ENCODE measurements around the gene PITPNM3. TPM values are rescaled to one million over a fixed set of nuclear protein-coding genes. Genes with fewer than 3 reads are reported as not detected.

The PITPNM3 gene
- total RNA-seq, 1 experiment from 2014 or later: 4.2 TPM

GRCh38 chr17:6435968-6436367 lies 120.4 kb downstream of the PITPNM3 start:
- H3K4me2 ChIP-seq (ENCODE audit: low read length): peak overlapping the region; percentile 10; the same call in 1 of the 2 replicates
- POLR2A ChIA-PET: interaction anchor here (0.7 kb wide), 1 partner anchor 846 kb away, joined by 3 read pairs; no protein-coding TSS in a partner anchor
- no peaks in the 10 kb centered on the region for H4K20me1 ChIP-seq (ENCODE audit: insufficient read depth)
- no peak overlapping the region for H3K9ac ChIP-seq (ENCODE audit: low read length)
- CTCF ChIA-PET: interaction anchor here (0.6 to 1.6 kb wide), 15 partner anchors 8 to 1237 kb away, joined by 3 to 11 read pairs (median 3); partner anchors contain the start of genes NLRP1 and PIMREG
- RAD21 ChIA-PET (ENCODE audit: low non-redundant PET in 1 of 2, low total read pairs in 2 of 2, uncharacterized antibody in 2 of 2, unreplicated experiment in 2 of 2): interaction anchor here (0.5 to 1.0 kb wide), 8 partner anchors 8 to 615 kb away, joined by 3 to 7 read pairs (median 4); partner anchors contain the start of gene PIMREG (in 1 of the 2)
- no peaks in the 10 kb centered on the region for H3K27me3 ChIP-seq (ENCODE audit: insufficient read depth, low read length)
- H3K9me3 ChIP-seq (ENCODE audit: control insufficient read depth in 1 of 2, insufficient read depth in 1 of 2, low read depth in 1 of 2, low read length in 2 of 2): no peaks in the 10 kb centered on the region; a peak in 2 of 4 replicates
- ATAC-seq (peak; percentile 97), DNase-seq (ENCODE audit: low read depth, low spot score) (peak; percentile 46)
- no peak overlapping the region for H3K27ac ChIP-seq (ENCODE audit: low read depth, low read length)
- H2AFZ ChIP-seq (ENCODE audit: low read depth, low read length, poor library complexity, severe bottlenecking): no peak overlapping the region
- H3K4me3 ChIP-seq (replicated peaks in 1 of 2; ENCODE audit: low read depth in 1 of 2, low read length in 2 of 2): no peak overlapping the region
- TF ChIP-seq ZBTB33 (IDR thresholded peaks at IDR 0.05; ENCODE audit: extremely low read depth, insufficient replicate concordance, low read length) (no peak), TCF7L2 (IDR thresholded peaks at IDR 0.05; ENCODE audit: borderline replicate concordance, extremely low read depth, insufficient read depth, insufficient read length) (no peak), CTCF (IDR thresholded peaks at IDR 0.05 in 2 of 3, conservative IDR thresholded peaks at IDR 0.05 in 1 of 3; ENCODE audit: borderline replicate concordance in 1 of 3, insufficient read depth in 1 of 3, low read depth in 2 of 3, low read length in 2 of 3) (peak; percentile 57 to 85 (median 84); a peak in 5 of 6 replicates), POLR2A (IDR thresholded peaks at IDR 0.05; ENCODE audit: borderline replicate concordance, extremely low read depth, insufficient read depth, insufficient read length) (no peak), REST (IDR thresholded peaks at IDR 0.05; ENCODE audit: low read depth) (no peak), EZH2 (IDR thresholded peaks at IDR 0.05) (no peak), RAD21 (IDR thresholded peaks at IDR 0.05; ENCODE audit: low read depth) (peak; percentile 81)
- no peaks in the 10 kb centered on the region; a peak in 1 of 4 replicates for H3K4me1 ChIP-seq (ENCODE audit: control insufficient read depth in 1 of 2, insufficient read depth in 2 of 2, low read length in 2 of 2)
- H3K36me3 ChIP-seq (ENCODE audit: control insufficient read depth in 1 of 2, insufficient read depth in 2 of 2, low read length in 2 of 2): no peaks in the 10 kb centered on the region
- intact Hi-C loops (cut with micrococcal nuclease): loop anchor here (5.0 kb wide), 2 partner anchors 849 to 1189 kb away; no protein-coding TSS in a partner anchor
- BruUV-seq (replicated peaks): no TSS peak
- H3K79me2 ChIP-seq (ENCODE audit: insufficient read depth, low read length): no peaks in the 10 kb centered on the region
- H3K9me2 ChIP-seq (ENCODE audit: insufficient read depth): no peaks in the 10 kb centered on the region

Measured in HCT116 (cell line).